Central memory CD8-positive, alpha-beta T cell (primary cell): Measurements from ENCODE around the gene MFSD12.
A peak's percentile ranks its signal among the peaks of the same experiment; 100 is the strongest.

ENCODE experiments used
- ATAC-seq: fragments of 150-1000 bp; cut with Tn5 transposase; replicated peaks from 2 replicates; pipeline ENCODE4 v1.10.0; 2022; ENCODE audit warnings: mild to moderate bottlenecking, moderate FRiP score, moderate number of reproducible peaks; ENCODE audit not compliant: poor library complexity, severe bottlenecking; ENCODE audit errors: extremely low read depth
- DNase-seq, 2 donors: peaks; one replicate each; pipeline ENCODE4 v3.0.0; 2021; ENCODE audit warnings: low spot score in 2 of 2
- H3K27ac Mint-ChIP-seq: one replicate; pipeline ENCODE4 v1.8.0; 2022; ENCODE audit warnings: low read depth, mild to moderate bottlenecking, moderate library complexity, mixed read lengths
- H3K27me3 Mint-ChIP-seq: one replicate; pipeline ENCODE4 v1.8.0; 2022; ENCODE audit warnings: mixed read lengths
- H3K36me3 Mint-ChIP-seq: one replicate; pipeline ENCODE4 v1.8.0; 2022; ENCODE audit warnings: mild to moderate bottlenecking, moderate library complexity, mixed read lengths; ENCODE audit not compliant: insufficient read depth
- H3K4me1 Mint-ChIP-seq: one replicate; pipeline ENCODE4 v1.8.0; 2022; ENCODE audit warnings: mixed read lengths
- H3K4me3 Mint-ChIP-seq: one replicate; pipeline ENCODE4 v1.8.0; 2022; ENCODE audit warnings: mild to moderate bottlenecking, moderate library complexity, mixed read lengths
- H3K9me3 Mint-ChIP-seq: one replicate; pipeline ENCODE4 v1.8.0; 2022; ENCODE audit warnings: mixed read lengths

MFSD12 gene

GRCh38 chr19:3563709-3564524, 6.5 kb upstream of the MFSD12 start:
- H3K4me1 Mint-ChIP-seq: no peaks in the 10 kb centered on the region
- H3K27ac Mint-ChIP-seq: no peak overlapping the region
- peaks cover 2% of the 10 kb centered on the region for H3K36me3 Mint-ChIP-seq
- DNase-seq (no peak), ATAC-seq (no peak)
- no peaks in the 10 kb centered on the region for H3K27me3 Mint-ChIP-seq
- no peaks in the 10 kb centered on the region for H3K9me3 Mint-ChIP-seq
- H3K4me3 Mint-ChIP-seq: no peak overlapping the region

- Mint-ChIP-seq H3K27me3 (no peaks in the 10 kb centered on the region), H3K4me1 (peaks cover 35% of the 10 kb centered on the region), H3K9me3 (no peaks in the 10 kb centered on the region), H3K36me3 (peaks cover 22% of the 10 kb centered on the region), H3K4me3 (peak overlapping the region; percentile 92), H3K27ac (peak overlapping the region; percentile 99)
- ATAC-seq (peak; percentile 27), DNase-seq (peak; percentile 30 to 40)
Observed at GRCh38 chr19:3556978-3557460, 367 bp downstream of the MFSD12 start.

GRCh38 chr19:3556423-3556977, 886 bp downstream of the MFSD12 start:
- Mint-ChIP-seq H3K36me3 (peaks cover 25% of the 10 kb centered on the region), H3K4me3 (peak overlapping the region; percentile 92), H3K4me1 (peaks cover 40% of the 10 kb centered on the region), H3K27ac (peak overlapping the region; percentile 99), H3K27me3 (no peaks in the 10 kb centered on the region), H3K9me3 (no peaks in the 10 kb centered on the region)
- ATAC-seq (no peak), DNase-seq (no peak)

GRCh38 chr19:3555653-3556422, 1.5 kb downstream of the MFSD12 start:
- ATAC-seq: no peak
- peak overlapping the region; percentile 99 for H3K27ac Mint-ChIP-seq
- peaks cover 40% of the 10 kb centered on the region for H3K4me1 Mint-ChIP-seq
- DNase-seq: no peak
- H3K9me3 Mint-ChIP-seq: no peaks in the 10 kb centered on the region
- peak overlapping the region; percentile 92 for H3K4me3 Mint-ChIP-seq
- H3K36me3 Mint-ChIP-seq: peaks cover 25% of the 10 kb centered on the region
- no peaks in the 10 kb centered on the region for H3K27me3 Mint-ChIP-seq

- ATAC-seq (peak; percentile 41), DNase-seq (peak in 1 of 2 donors; percentile 35)
- peak overlapping the region; percentile 92 for H3K4me3 Mint-ChIP-seq
- peak overlapping the region; percentile 99 for H3K27ac Mint-ChIP-seq
- peaks cover 40% of the 10 kb centered on the region for H3K4me1 Mint-ChIP-seq
- H3K36me3 Mint-ChIP-seq: peaks cover 25% of the 10 kb centered on the region
- H3K27me3 Mint-ChIP-seq: no peaks in the 10 kb centered on the region
- H3K9me3 Mint-ChIP-seq: no peaks in the 10 kb centered on the region
Observed at GRCh38 chr19:3554254-3555083, 2.9 kb downstream of the MFSD12 start.

GRCh38 chr19:3551792-3552095, 5.6 kb downstream of the MFSD12 start:
- DNase-seq: no peak
- H3K4me3 Mint-ChIP-seq: no peak overlapping the region
- H3K36me3 Mint-ChIP-seq: peaks cover 26% of the 10 kb centered on the region
- H3K9me3 Mint-ChIP-seq: no peaks in the 10 kb centered on the region
- no peak for ATAC-seq
- H3K27me3 Mint-ChIP-seq: no peaks in the 10 kb centered on the region
- H3K4me1 Mint-ChIP-seq: peaks cover 31% of the 10 kb centered on the region
- H3K27ac Mint-ChIP-seq: no peak overlapping the region

GRCh38 chr19:3550947-3551791, 6.2 kb downstream of the MFSD12 start:
- no peaks in the 10 kb centered on the region for H3K9me3 Mint-ChIP-seq
- H3K36me3 Mint-ChIP-seq: peaks cover 22% of the 10 kb centered on the region
- no peak for ATAC-seq
- no peaks in the 10 kb centered on the region for H3K27me3 Mint-ChIP-seq
- no peak overlapping the region for H3K4me3 Mint-ChIP-seq
- peaks cover 25% of the 10 kb centered on the region for H3K4me1 Mint-ChIP-seq
- DNase-seq: no peak
- no peak overlapping the region for H3K27ac Mint-ChIP-seq

- peaks cover 25% of the 10 kb centered on the region for H3K4me1 Mint-ChIP-seq
- no peak overlapping the region for H3K27ac Mint-ChIP-seq
- peaks cover 24% of the 10 kb centered on the region for H3K36me3 Mint-ChIP-seq
- ATAC-seq (no peak), DNase-seq (no peak)
- H3K9me3 Mint-ChIP-seq: no peaks in the 10 kb centered on the region
- H3K4me3 Mint-ChIP-seq: no peak overlapping the region
- H3K27me3 Mint-ChIP-seq: no peaks in the 10 kb centered on the region
Observed at GRCh38 chr19:3549816-3550215, 7.6 kb downstream of the MFSD12 start.

GRCh38 chr19:3548606-3549005, 8.8 kb downstream of the MFSD12 start:
- ATAC-seq (no peak), DNase-seq (no peak)
- Mint-ChIP-seq H3K36me3 (peaks cover 22% of the 10 kb centered on the region), H3K4me1 (peaks cover 19% of the 10 kb centered on the region), H3K27me3 (no peaks in the 10 kb centered on the region), H3K27ac (no peak overlapping the region), H3K9me3 (no peaks in the 10 kb centered on the region), H3K4me3 (no peak overlapping the region)

GRCh38 chr19:3547767-3548282, 9.6 kb downstream of the MFSD12 start:
- DNase-seq: no peak
- Mint-ChIP-seq H3K9me3 (no peaks in the 10 kb centered on the region), H3K4me3 (no peak overlapping the region), H3K4me1 (peaks cover 19% of the 10 kb centered on the region), H3K27ac (no peak overlapping the region), H3K27me3 (no peaks in the 10 kb centered on the region), H3K36me3 (peaks cover 21% of the 10 kb centered on the region)
- ATAC-seq: no peak

GRCh38 chr19:3547301-3547731, 10.1 kb downstream of the MFSD12 start:
- peaks cover 19% of the 10 kb centered on the region for H3K4me1 Mint-ChIP-seq
- ATAC-seq: no peak
- no peak for DNase-seq

More at GRCh38 chr19:3547301-3547731, 10.1 kb downstream of the MFSD12 start:
- Mint-ChIP-seq H3K27ac (no peak overlapping the region), H3K36me3 (peaks cover 19% of the 10 kb centered on the region), H3K4me3 (no peak overlapping the region), H3K27me3 (no peaks in the 10 kb centered on the region), H3K9me3 (no peaks in the 10 kb centered on the region)
